GM19468 (cell line): ENCODE results near the gene ITGA6.

Source experiments
- ATAC-seq: cut with Tn5 transposase; IDR thresholded peaks from one replicate; pipeline ENCODE4 v1.9.1; 2021; ENCODE audit warnings: mild to moderate bottlenecking, moderate library complexity, moderate number of reproducible peaks; ENCODE audit not compliant: unreplicated experiment; ENCODE audit errors: extremely low read depth

ITGA6 gene

GRCh38 chr2:172461591-172462372, 34.4 kb downstream of the ITGA6 start:
- no peak for ATAC-seq

- no peak for ATAC-seq
These were observed 35.0 kb downstream of the ITGA6 start for GRCh38 chr2:172462373-172462848.

- no peak for ATAC-seq
These were observed 35.5 kb downstream of the ITGA6 start for GRCh38 chr2:172462849-172463381.

GRCh38 chr2:172464400-172465129, 37.2 kb downstream of the ITGA6 start:
- no peak for ATAC-seq

- ATAC-seq: no peak
These were observed 38.3 kb downstream of the ITGA6 start for GRCh38 chr2:172465417-172466334.

- no peak for ATAC-seq
These were observed 40.0 kb downstream of the ITGA6 start for GRCh38 chr2:172467382-172467781.

- ATAC-seq: no peak
These were observed 43.9 kb downstream of the ITGA6 start for GRCh38 chr2:172470958-172471922.

- ATAC-seq: no peak
These were observed 45.2 kb downstream of the ITGA6 start for GRCh38 chr2:172472446-172473033.

GRCh38 chr2:172473167-172473566, 45.8 kb downstream of the ITGA6 start:
- no peak for ATAC-seq

- no peak for ATAC-seq
These were observed 51.0 kb downstream of the ITGA6 start for GRCh38 chr2:172478353-172478752.

GRCh38 chr2:172480301-172481218, 53.2 kb downstream of the ITGA6 start:
- no peak for ATAC-seq

GRCh38 chr2:172481507-172482262, 54.3 kb downstream of the ITGA6 start:
- ATAC-seq: no peak

- ATAC-seq: no peak
These were observed 56.9 kb downstream of the ITGA6 start for GRCh38 chr2:172484253-172484652.

GRCh38 chr2:172484706-172485105, 57.3 kb downstream of the ITGA6 start:
- ATAC-seq: no peak

GRCh38 chr2:172488556-172488955, 61.2 kb downstream of the ITGA6 start:
- ATAC-seq: no peak

GRCh38 chr2:172489681-172490080, 62.3 kb downstream of the ITGA6 start:
- no peak for ATAC-seq

GRCh38 chr2:172496160-172496608, 68.8 kb downstream of the ITGA6 start:
- ATAC-seq: no peak
